Suprapubic skin (tissue), 4 donors: ENCODE data around the gene CPNE7.

Experiments
- EP300 ChIP-seq: sonication (generic); formaldehyde crosslinking; IDR thresholded peaks from one replicate; pipeline ENCODE4 v1.6.1; 2017; ENCODE audit warnings: antibody characterized with exemption
- POLR2A ChIP-seq, 2 donors: fragments of 450-650 bp; IDR thresholded peaks; one replicate each; pipeline ENCODE4 v1.6.1; 2017; ENCODE audit warnings: antibody characterized with exemption in 2 of 2, mild to moderate bottlenecking in 2 of 2, moderate library complexity in 2 of 2
- POLR2AphosphoS5 ChIP-seq, 3 donors: sonication (generic); formaldehyde crosslinking; IDR thresholded peaks; one replicate each; pipeline ENCODE4 v1.6.1; 2017; ENCODE audit warnings: antibody characterized with exemption in 3 of 3
- TF ChIP-seq, protein P1 (sequence below), 2 donors: fragments of 200-600 bp in 1 of 2; fragments of 450-650 bp in 1 of 2; sonication (generic) in 1 of 2; IDR thresholded peaks; one replicate each; pipeline ENCODE4 v1.5.1; 2016 to 2019; ENCODE audit warnings: antibody characterized with exemption in 2 of 2, mild to moderate bottlenecking in 1 of 2, moderate library complexity in 1 of 2

DNA sequence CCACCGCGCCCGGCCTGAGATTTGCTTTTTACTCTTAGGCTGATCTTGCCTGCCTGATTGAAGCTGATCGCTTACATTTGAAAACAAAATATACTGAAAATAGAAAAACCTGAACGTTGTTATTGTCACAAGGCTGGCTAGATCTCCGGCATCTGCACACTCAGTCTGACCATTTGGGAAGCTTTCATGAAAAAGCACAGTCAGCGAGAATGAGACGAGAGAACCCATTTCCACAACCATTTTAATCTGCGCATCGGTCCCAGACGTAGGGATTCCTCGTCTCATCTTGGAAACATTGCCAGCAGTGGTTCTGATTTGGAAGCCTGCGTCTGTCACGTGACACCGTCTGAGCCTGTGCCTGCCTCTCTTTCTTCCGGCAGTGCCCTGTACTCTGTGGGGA is 46.5 kb upstream of the CPNE7 start:
- TF ChIP-seq EP300 (no peak), POLR2AphosphoS5 (IDR thresholded peaks at IDR 0.05) (no peak), POLR2A (IDR thresholded peaks at IDR 0.05) (no peak)
- TF ChIP-seq, protein P1, sequence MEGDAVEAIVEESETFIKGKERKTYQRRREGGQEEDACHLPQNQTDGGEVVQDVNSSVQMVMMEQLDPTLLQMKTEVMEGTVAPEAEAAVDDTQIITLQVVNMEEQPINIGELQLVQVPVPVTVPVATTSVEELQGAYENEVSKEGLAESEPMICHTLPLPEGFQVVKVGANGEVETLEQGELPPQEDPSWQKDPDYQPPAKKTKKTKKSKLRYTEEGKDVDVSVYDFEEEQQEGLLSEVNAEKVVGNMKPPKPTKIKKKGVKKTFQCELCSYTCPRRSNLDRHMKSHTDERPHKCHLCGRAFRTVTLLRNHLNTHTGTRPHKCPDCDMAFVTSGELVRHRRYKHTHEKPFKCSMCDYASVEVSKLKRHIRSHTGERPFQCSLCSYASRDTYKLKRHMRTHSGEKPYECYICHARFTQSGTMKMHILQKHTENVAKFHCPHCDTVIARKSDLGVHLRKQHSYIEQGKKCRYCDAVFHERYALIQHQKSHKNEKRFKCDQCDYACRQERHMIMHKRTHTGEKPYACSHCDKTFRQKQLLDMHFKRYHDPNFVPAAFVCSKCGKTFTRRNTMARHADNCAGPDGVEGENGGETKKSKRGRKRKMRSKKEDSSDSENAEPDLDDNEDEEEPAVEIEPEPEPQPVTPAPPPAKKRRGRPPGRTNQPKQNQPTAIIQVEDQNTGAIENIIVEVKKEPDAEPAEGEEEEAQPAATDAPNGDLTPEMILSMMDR (IDR thresholded peaks at IDR 0.05), result no peak
